K562 (cell line): ENCODE data around the gene NCKAP1. TPM values are rescaled to one million over a fixed set of nuclear protein-coding genes. Genes with fewer than 3 reads are reported as not detected.

Experiments used
- BRD9 ChIP-seq: fragments of 450-650 bp; IDR thresholded peaks from 2 replicates; pipeline ENCODE4 v1.6.1; 2018; ENCODE audit warnings: low read depth; ENCODE audit not compliant: partially characterized antibody
- CBFA2T3 ChIP-seq: fragments of 450-650 bp; IDR thresholded peaks from 2 replicates; pipeline ENCODE4 v1.6.1; 2017
- CEBPG ChIP-seq, 3 experiments: fragments of 200-800 bp in 1 of 3; sonication (Bioruptor generic) in 1 of 3; sonication (generic) in 1 of 3; formaldehyde crosslinking in 1 of 3; IDR thresholded peaks in 2 of 3; conservative IDR thresholded peaks in 1 of 3; 2 replicates each; pipeline versions ENCODE4 v1.6.1 to v1.8.0; 2016 to 2022; ENCODE audit warnings: missing compliant biosample characterization in 2 of 3, missing genetic modification characterization in 2 of 3, mild to moderate bottlenecking in 1 of 3, missing genetic modification reagents in 1 of 3
- HMBOX1 ChIP-seq: sonication (generic); IDR thresholded peaks from 2 replicates; pipeline ENCODE4 v1.6.1; 2016
- KDM4B ChIP-seq, 2 experiments: fragments of 450-650 bp in 1 of 2; sonication (generic) in 1 of 2; IDR thresholded peaks; 2 replicates each; pipeline ENCODE4 v1.6.1; 2016 to 2017; ENCODE audit warnings: borderline replicate concordance in 2 of 2, antibody characterized with exemption in 1 of 2, low read depth in 1 of 2, mild to moderate bottlenecking in 1 of 2
- KLF16 ChIP-seq: IDR thresholded peaks from 2 replicates; pipeline ENCODE4 v1.6.1; 2016; ENCODE audit warnings: antibody characterized with exemption
- POLR2H ChIP-seq: IDR thresholded peaks from 2 replicates; pipeline ENCODE4 v1.6.1; 2016; ENCODE audit warnings: missing genetic modification characterization, low read depth, mild to moderate bottlenecking, control low read depth, missing compliant biosample characterization, moderate library complexity
- PRDM10 ChIP-seq: fragments of 450-650 bp; IDR thresholded peaks from 2 replicates; pipeline ENCODE4 v1.6.1; 2018; ENCODE audit not compliant: partially characterized antibody
- RNF219 ChIP-seq: fragments of 250-450 bp; sonication (Bioruptor Pico); IDR thresholded peaks from 2 replicates; pipeline ENCODE4 v1.5.0; 2022; ENCODE audit warnings: mild to moderate bottlenecking
- SFPQ ChIP-seq: fragments of 200-400 bp; formaldehyde crosslinking; IDR thresholded peaks from 2 replicates; pipeline ENCODE4 v1.6.1; 2017; ENCODE audit warnings: mild to moderate bottlenecking, low read depth, low read length, moderate library complexity
- SRSF9 ChIP-seq: fragments of 200-400 bp; formaldehyde crosslinking; IDR thresholded peaks from 2 replicates; pipeline ENCODE4 v1.6.1; 2017; ENCODE audit warnings: low read depth, low read length, borderline replicate concordance
- ZFX ChIP-seq: sonication (generic); formaldehyde crosslinking; IDR thresholded peaks from 2 replicates; pipeline ENCODE4 v1.8.0; 2022; ENCODE audit warnings: mild to moderate bottlenecking, missing genetic modification reagents, moderate library complexity
- ZNF507 ChIP-seq: conservative IDR thresholded peaks from 2 replicates; pipeline ENCODE4 v1.6.1; 2017; ENCODE audit warnings: missing genetic modification characterization, missing compliant biosample characterization
- ZNF764 ChIP-seq: fragments of 250-450 bp; sonication (Bioruptor Pico); IDR thresholded peaks from 2 replicates; pipeline ENCODE4 v1.4.0; 2020; ENCODE audit warnings: low read depth, mild to moderate bottlenecking, moderate library complexity
- polyA plus RNA-seq, 8 experiments: library from polyadenylated mRNA; depleted of rRNA in 4 of 8; stranded (reverse) in 5 of 8; unstranded in 3 of 8; fragments of >200 nt; fragmentation: Nextera tagmentation in 2 of 8; fragmentation: Illumina TruSeq in 1 of 8; extraction: Ambion mirVana in 2 of 8; extraction: Trizol in 1 of 8; gene quantifications; 2 replicates each; pipeline versions ENCODE4 v1.2.1 to v1.2.3, GENCODE V29; 2011 to 2014; ENCODE audit warnings: inconsistent platforms in 1 of 8, missing spikeins in 1 of 8
- total RNA-seq, 7 experiments: library from RNA; depleted of rRNA in 6 of 7; stranded (reverse); fragments of >200 nt in 6 of 7; fragmentation: Illumina TruSeq in 2 of 7; extraction: Trizol in 2 of 7; gene quantifications; 2 replicates each; pipeline versions ENCODE4 v1.2.1 to v1.2.3, GENCODE V29; 2011 to 2021; ENCODE audit warnings: low replicate concordance in 1 of 7

The NCKAP1 gene
- total and polyA plus RNA-seq, 9 of the 15 experiments (the other 6 are each of a cell fraction or from before 2014, with no cell fraction given), result 34.0 to 153 (median 88.7) TPM

- TF ChIP-seq SRSF9 (no peak), ZFX (CRISPR knock-in tag) (no peak), SFPQ (no peak), CEBPG (CRISPR knock-in tag; IDR thresholded peaks at IDR 0.05) (peak; percentile 95), CEBPG (tag; conservative IDR thresholded peaks at IDR 0.05 in 1 of 2, IDR thresholded peaks at IDR 0.05 in 1 of 2) (peak; percentile 98 to 99), RNF219 (CRISPR knock-in tag) (no peak), PRDM10 (peak; percentile 43), HMBOX1 (peak; percentile 7; the same call in 1 of the 2 replicates), POLR2H (tag) (peak; percentile 47), CBFA2T3 (no peak), KDM4B (IDR thresholded peaks at IDR 0.05; ENCODE audit: borderline replicate concordance in 2 of 2, low read depth in 1 of 2) (no peak), KLF16 (no peak), ZNF507 (tag) (no peak), BRD9 (peak; percentile 24), ZNF764 (CRISPR knock-in tag) (no peak)
Measured at GRCh38 chr2:183031911-183032794, 6.1 kb downstream of the NCKAP1 start (continued).
